Heart left ventricle (tissue), 13 donors: ENCODE data around the gene AP1G2.

ENCODE experiments used
- POLR2A ChIP-seq, 2 donors: fragments of 450-650 bp; IDR thresholded peaks; one replicate each; pipeline ENCODE4 v1.6.1; 2017; ENCODE audit warnings: antibody characterized with exemption in 2 of 2, mild to moderate bottlenecking in 2 of 2, moderate library complexity in 2 of 2
- TF ChIP-seq, protein P1 (sequence below), 12 donors: fragments of 200-600 bp; sonication (generic) in 4 of 12; IDR thresholded peaks; one replicate each; pipeline versions ENCODE4 v1.5.0 to v1.8.0; 2018 to 2022; ENCODE audit warnings: antibody characterized with exemption in 12 of 12, mild to moderate bottlenecking in 5 of 12
- donor health status: ischemic (EF 13 %, LVEDD 7.1; RV severe dilation, severe dysfunction).
- donor health status: DM: no; HTN: yes; CAD: no.
- donor health status: DM: no; HTN: no; CAD: no.
- donor health status: ischemic (EF 25% LVEDD 6.9; RV normal size, moderate dysfunction).
- donor health status: ischemic (EF 25% LVEDD 5.7; RV mildly dilated, moderate dysfunction).
- donor health status: ischemic (EF 35%, LVEDD 5.7; RV mildly dilated, moderate dysfunction).
- donor health status: nonischemic (EF 11% LVEDD 7.7; RV severe dilation, severe dysfunction).
- donor health status: DM: yes; HTN: yes; CAD: no.
- donor health status: PGD.
- donor health status: ischemic (EF 29% LVEDD 5.4; RV normal size, mild dysfunction).
- donor health status: nonischemic (EF 23%, LVEDD 6.1; RV moderate dilation, normal function).

DNA sequence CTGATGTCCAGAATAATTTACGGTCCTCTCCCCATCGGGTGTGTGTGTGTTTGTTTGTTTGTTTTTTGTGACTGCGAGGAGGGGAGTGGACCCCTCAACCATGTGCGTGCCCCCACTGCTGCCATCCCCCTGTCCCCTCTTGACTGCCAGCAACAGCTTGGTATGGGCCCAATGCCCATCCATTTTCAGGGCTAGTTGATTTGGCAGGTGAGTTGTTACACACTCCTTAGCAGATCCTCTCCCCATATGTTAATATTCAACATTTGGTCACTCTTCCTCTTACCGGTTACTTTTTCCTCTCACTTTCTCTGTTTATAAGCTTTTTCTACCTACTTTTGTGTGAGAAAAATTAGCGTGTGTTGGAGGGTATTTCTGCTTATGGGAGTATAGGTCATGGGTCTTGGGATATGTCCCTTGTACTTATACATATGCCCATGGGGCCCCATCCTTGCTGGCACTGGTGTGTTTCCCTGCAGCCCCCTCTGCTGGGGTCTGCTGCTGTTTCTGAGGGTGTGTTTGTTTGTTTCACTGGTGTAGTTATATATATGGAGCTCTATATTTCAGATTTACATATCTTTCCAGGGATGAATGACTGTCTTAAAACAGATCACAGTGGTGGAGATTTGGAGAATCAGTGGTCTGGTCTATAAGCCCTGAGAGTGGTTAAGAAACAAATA lies 49.8 kb downstream of the AP1G2 start:
- TF ChIP-seq, protein P1, sequence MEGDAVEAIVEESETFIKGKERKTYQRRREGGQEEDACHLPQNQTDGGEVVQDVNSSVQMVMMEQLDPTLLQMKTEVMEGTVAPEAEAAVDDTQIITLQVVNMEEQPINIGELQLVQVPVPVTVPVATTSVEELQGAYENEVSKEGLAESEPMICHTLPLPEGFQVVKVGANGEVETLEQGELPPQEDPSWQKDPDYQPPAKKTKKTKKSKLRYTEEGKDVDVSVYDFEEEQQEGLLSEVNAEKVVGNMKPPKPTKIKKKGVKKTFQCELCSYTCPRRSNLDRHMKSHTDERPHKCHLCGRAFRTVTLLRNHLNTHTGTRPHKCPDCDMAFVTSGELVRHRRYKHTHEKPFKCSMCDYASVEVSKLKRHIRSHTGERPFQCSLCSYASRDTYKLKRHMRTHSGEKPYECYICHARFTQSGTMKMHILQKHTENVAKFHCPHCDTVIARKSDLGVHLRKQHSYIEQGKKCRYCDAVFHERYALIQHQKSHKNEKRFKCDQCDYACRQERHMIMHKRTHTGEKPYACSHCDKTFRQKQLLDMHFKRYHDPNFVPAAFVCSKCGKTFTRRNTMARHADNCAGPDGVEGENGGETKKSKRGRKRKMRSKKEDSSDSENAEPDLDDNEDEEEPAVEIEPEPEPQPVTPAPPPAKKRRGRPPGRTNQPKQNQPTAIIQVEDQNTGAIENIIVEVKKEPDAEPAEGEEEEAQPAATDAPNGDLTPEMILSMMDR (IDR thresholded peaks at IDR 0.05) = no peak
- TF ChIP-seq POLR2A (IDR thresholded peaks at IDR 0.05) = no peak
